ENCODE data around the gene URB1.

GRCh38 chr21:32321480-32321879 lies 71.3 kb downstream of the URB1 start:
- TF ChIP-seq CTCF (IDR thresholded peaks at IDR 0.05; ENCODE audit: low read length) (no peak), EZH2 (IDR thresholded peaks at IDR 0.05; ENCODE audit: borderline replicate concordance, low read length) (no peak)
